Keratinocyte (primary cell): ENCODE data around the gene CSE1L. TPM values are rescaled to one million over a fixed set of nuclear protein-coding genes. Genes with fewer than 3 reads are reported as not detected.
A peak's percentile ranks its signal among the peaks of the same experiment; 100 is the strongest.

Source experiments
- DNase-seq: peaks from one replicate; pipeline ENCODE4 v3.0.0-alpha.2; 2011; ENCODE audit warnings: low read depth, missing footprints, low spot score
- FAIRE-seq: peaks from 2 replicates; lab custom pipeline; 2011; peaks lifted over from hg19 to GRCh38; lab: Jason Lieb, UNC
- H2AFZ ChIP-seq: 2 replicates; pipeline ENCODE4 v1.6.0; 2012; ENCODE audit warnings: low read length, control low read depth, inconsistent platforms; ENCODE audit not compliant: control insufficient read depth
- H3K27ac ChIP-seq: 2 replicates; pipeline ENCODE4 v1.5.1; 2011; ENCODE audit warnings: low read length; ENCODE audit not compliant: control insufficient read depth, insufficient read depth
- H3K27me3 ChIP-seq: 3 replicates; pipeline ENCODE4 v1.6.0; 2011; ENCODE audit warnings: low read length; ENCODE audit not compliant: control insufficient read depth, insufficient read depth; ENCODE audit errors: extremely low read depth
- H3K36me3 ChIP-seq, 2 experiments: 2 replicates in 1 of 2; 3 replicates in 1 of 2; pipeline ENCODE4 v1.5.1; 2011; ENCODE audit warnings: low read length in 2 of 2, mild to moderate bottlenecking in 1 of 2; ENCODE audit not compliant: control insufficient read depth in 2 of 2, insufficient read depth in 2 of 2; ENCODE audit errors: extremely low read depth in 1 of 2
- H3K4me1 ChIP-seq: 3 replicates; pipeline ENCODE4 v1.5.1; 2011; ENCODE audit warnings: low read length; ENCODE audit not compliant: control insufficient read depth, insufficient read depth; ENCODE audit errors: extremely low read depth
- H3K4me2 ChIP-seq: 3 replicates; pipeline ENCODE4 v1.6.0; 2011; ENCODE audit warnings: low read depth, low read length; ENCODE audit not compliant: control insufficient read depth, insufficient read depth; ENCODE audit errors: extremely low read depth
- H3K4me3 ChIP-seq, 3 experiments: fragments of 200-600 bp in 1 of 3; sonication (generic) in 1 of 3; 2 replicates in 2 of 3; 3 replicates in 1 of 3; pipeline ENCODE4 v1.5.1; 2011 to 2016; ENCODE audit warnings: low read length in 3 of 3, mild to moderate bottlenecking in 3 of 3, control low read depth in 2 of 3, inconsistent platforms in 1 of 3, low read depth in 1 of 3, mixed read lengths in 1 of 3, mixed run types in 1 of 3, moderate library complexity in 1 of 3; ENCODE audit not compliant: control insufficient read depth in 2 of 3, insufficient read depth in 2 of 3; ENCODE audit errors: extremely low read depth in 1 of 3
- H3K79me2 ChIP-seq: 2 replicates; pipeline ENCODE4 v1.6.0; 2012; ENCODE audit warnings: low read length; ENCODE audit not compliant: control insufficient read depth, insufficient read depth
- H3K9ac ChIP-seq: 3 replicates; pipeline ENCODE4 v1.6.0; 2011; ENCODE audit warnings: low read length; ENCODE audit not compliant: control insufficient read depth, insufficient read depth; ENCODE audit errors: extremely low read depth
- H3K9me1 ChIP-seq: 3 replicates; pipeline ENCODE4 v1.6.0; 2011; ENCODE audit warnings: low read length; ENCODE audit not compliant: control insufficient read depth, insufficient read depth; ENCODE audit errors: extremely low read depth
- H3K9me3 ChIP-seq: 2 replicates; pipeline ENCODE4 v1.5.1; 2012; ENCODE audit warnings: low read depth, low read length; ENCODE audit not compliant: control insufficient read depth
- H4K20me1 ChIP-seq: 3 replicates; pipeline ENCODE4 v1.6.0; 2011; ENCODE audit warnings: low read length; ENCODE audit not compliant: control insufficient read depth, insufficient read depth; ENCODE audit errors: extremely low read depth
- CTCF ChIP-seq, 3 experiments: IDR thresholded peaks in 1 of 3; conservative IDR thresholded peaks in 1 of 3; optimal IDR thresholded peaks in 1 of 3; 2 replicates in 2 of 3; 3 replicates in 1 of 3; pipeline versions ENCODE3 to v1.5.1; 2011; ENCODE audit warnings: low read length in 3 of 3, mild to moderate bottlenecking in 3 of 3, moderate library complexity in 2 of 3, control low read depth in 1 of 3, inconsistent platforms in 1 of 3; ENCODE audit not compliant: insufficient read depth in 2 of 3; ENCODE audit errors: extremely low read depth in 1 of 3
- EZH2 ChIP-seq: IDR thresholded peaks from one replicate; pipeline ENCODE4 v1.6.1; 2012; ENCODE audit warnings: inconsistent platforms, mild to moderate bottlenecking, low read length, moderate library complexity
- dilution Hi-C: fragments of 300-500 bp; cut with MboI; formaldehyde crosslinking; loops from one replicate; pipeline ENCODE4 v1.7.0; 2020; ENCODE audit warnings: low sequenced_read_pairs; ENCODE audit not compliant: extremely low pct_ligation_motif_present
- polyA minus RNA-seq, 3 experiments: library from RNA; depleted of rRNA, polyadenylated mRNA; stranded (reverse); fragments of >200 nt; gene quantifications; 1 replicate in 1 of 3; 2 replicates in 1 of 3; 3 replicates in 1 of 3; pipeline ENCODE4 v1.2.3, GENCODE V29; 2011
- polyA plus RNA-seq, 5 experiments: library from polyadenylated mRNA; depleted of rRNA in 3 of 5; stranded (reverse) in 3 of 5; stranded (forward) in 1 of 5; unstranded in 1 of 5; fragments of >200 nt; gene quantifications; 1 replicate in 1 of 5; 2 replicates in 3 of 5; 3 replicates in 1 of 5; pipeline versions ENCODE4 v1.2.1 to v1.2.3, GENCODE V29; 2011 to 2012; ENCODE audit warnings: missing spikeins in 2 of 5, low read depth in 1 of 5, low replicate concordance in 1 of 5

The CSE1L gene
- polyA plus RNA-seq, result 71.0 to 134 TPM (median 77.4 TPM) in 3 replicates
- polyA plus RNA-seq (2011; ENCODE audit: low read depth), result 38.3 TPM
- 55.4 and 109 TPM in 2 replicates for polyA plus RNA-seq (2011; cell fraction: cytosol; rRNA removed)
- polyA plus RNA-seq (2011; cell fraction: nucleus; rRNA removed), result 73.0 and 82.3 TPM in 2 replicates
- polyA plus RNA-seq (2012; ENCODE audit: low replicate concordance), result 43.4 and 93.6 TPM in 2 replicates
- 22.4 to 125 TPM (median 56.4 TPM) in 3 replicates for polyA minus RNA-seq
- 51.0 TPM for polyA minus RNA-seq (2011; cell fraction: cytosol; rRNA and poly(A)+ RNA removed)
- polyA minus RNA-seq (2011; cell fraction: nucleus; rRNA and poly(A)+ RNA removed), result 37.4 and 76.2 TPM in 2 replicates

- Histone ChIP-seq H3K27me3 (no peaks in the 10 kb centered on the region), H3K9me3 (no peaks in the 10 kb centered on the region), H3K79me2 (peaks cover 48% of the 10 kb centered on the region), H3K4me3 (peak within 1 kb of the TSS; percentile 86 to 100 (median 95)), H3K4me1 (peaks cover 27% of the 10 kb centered on the region), H3K9me1 (no peaks in the 10 kb centered on the region), H3K27ac (peak within 1 kb of the TSS; percentile 98), H2AFZ (peak within 1 kb of the TSS; percentile 93), H3K36me3 (peaks cover 2 to 7% of the 10 kb centered on the region in 2 experiments), H3K9ac (peak within 1 kb of the TSS; percentile 99), H3K4me2 (peak within 1 kb of the TSS; percentile 99), H4K20me1 (peaks cover 6% of the 10 kb centered on the region)
- peak; percentile 44 for FAIRE-seq
- no peak for TF ChIP-seq CTCF (optimal IDR thresholded peaks at IDR 0.05 in 1 of 3, IDR thresholded peaks at IDR 0.05 in 1 of 3, conservative IDR thresholded peaks at IDR 0.05 in 1 of 3; ENCODE audit: extremely low read depth in 1 of 3, insufficient read depth in 2 of 3, low read length in 3 of 3)
- no peak for TF ChIP-seq EZH2
- dilution Hi-C loops, result no loop called here
- DNase-seq, result peak; percentile 61
Measured at GRCh38 chr20:49046087-49046900, at the start of gene CSE1L. Gene CSE1L, plus strand, starts transcription at chr20:49046312. Its CDS starts 12,152 bp downstream, at chr20:49058464.

GRCh38 chr20:48999890-49000870 lies 45.9 kb upstream of the CSE1L start:
- TF ChIP-seq CTCF (optimal IDR thresholded peaks at IDR 0.05 in 1 of 3, IDR thresholded peaks at IDR 0.05 in 1 of 3, conservative IDR thresholded peaks at IDR 0.05 in 1 of 3; ENCODE audit: extremely low read depth in 1 of 3, insufficient read depth in 2 of 3, low read length in 3 of 3) (no peak), EZH2 (no peak)
- no peaks in the 10 kb centered on the region for H3K79me2 ChIP-seq
- H3K9ac ChIP-seq, result no peak overlapping the region
- no peaks in the 10 kb centered on the region for H3K9me3 ChIP-seq
- no peaks in the 10 kb centered on the region for H3K9me1 ChIP-seq
- peak overlapping the region; percentile 30 for H3K4me2 ChIP-seq
- H3K4me3 ChIP-seq, result no peak overlapping the region
- dilution Hi-C loops, result no loop called here
- H3K27me3 ChIP-seq, result no peaks in the 10 kb centered on the region
- peaks cover 14% of the 10 kb centered on the region for H3K4me1 ChIP-seq
- H3K27ac ChIP-seq, result peak overlapping the region; percentile 37
- H3K36me3 ChIP-seq, result peaks cover 10 to 19% of the 10 kb centered on the region in 2 experiments
- no peaks in the 10 kb centered on the region for H4K20me1 ChIP-seq
- FAIRE-seq, result peak; percentile 72
- peak; percentile 9 for DNase-seq
- H2AFZ ChIP-seq, result no peak overlapping the region
